Colonic mucosa (tissue), 4 donors: ENCODE results near the gene ASB16. TPM values are rescaled to one million over a fixed set of nuclear protein-coding genes. Genes with fewer than 3 reads are reported as not detected.

Source experiments
- DNase-seq: peaks from one replicate; pipeline ENCODE4 v3.0.0-alpha.2; 2020
- H3K27ac ChIP-seq: fragments of 200-600 bp; one replicate; pipeline ENCODE4 v1.8.0; 2021
- H3K27me3 ChIP-seq: fragments of 200-600 bp; one replicate; pipeline ENCODE4 v1.8.0; 2021
- H3K36me3 ChIP-seq: fragments of 200-600 bp; one replicate; pipeline ENCODE4 v1.8.0; 2021
- H3K4me1 ChIP-seq: fragments of 200-600 bp; one replicate; pipeline ENCODE4 v1.8.0; 2021; ENCODE audit warnings: mild to moderate bottlenecking
- H3K4me3 ChIP-seq: fragments of 200-600 bp; one replicate; pipeline ENCODE4 v1.8.0; 2021
- H3K9ac ChIP-seq, 2 donors: one replicate each; pipeline ENCODE4 v1.7.0; 2013; ENCODE audit warnings: control low read depth in 2 of 2, low read depth in 2 of 2, low read length in 2 of 2
- H3K9me3 ChIP-seq: fragments of 200-600 bp; one replicate; pipeline ENCODE4 v1.8.0; 2021
- intact Hi-C: fragments of 100-400 bp; cut with DNase I; formaldehyde crosslinking; loops from one replicate; pipeline ENCODE4 v1.14.1; 2022
- total RNA-seq, 2 donors: library from RNA; stranded (reverse); fragmentation: NEBNext Ultra II Directional in 1 of 2; extraction: Animal tissue kit (Norgen Biotek cat#: 25700) in 1 of 2; gene quantifications; one replicate each; pipeline ENCODE4 v1.2.1, GENCODE V29; 2021
- TF ChIP-seq, protein P1 (sequence below): fragments of 200-600 bp; IDR thresholded peaks from one replicate; pipeline ENCODE4 v1.8.0; 2022; ENCODE audit warnings: antibody characterized with exemption, mild to moderate bottlenecking
- donor health status: healthy.
- donor health status: DM: no; HTN: no; CAD: no.
- donor health status: DM: no; HTN: no; CAD: no.

Gene ASB16, protein sequence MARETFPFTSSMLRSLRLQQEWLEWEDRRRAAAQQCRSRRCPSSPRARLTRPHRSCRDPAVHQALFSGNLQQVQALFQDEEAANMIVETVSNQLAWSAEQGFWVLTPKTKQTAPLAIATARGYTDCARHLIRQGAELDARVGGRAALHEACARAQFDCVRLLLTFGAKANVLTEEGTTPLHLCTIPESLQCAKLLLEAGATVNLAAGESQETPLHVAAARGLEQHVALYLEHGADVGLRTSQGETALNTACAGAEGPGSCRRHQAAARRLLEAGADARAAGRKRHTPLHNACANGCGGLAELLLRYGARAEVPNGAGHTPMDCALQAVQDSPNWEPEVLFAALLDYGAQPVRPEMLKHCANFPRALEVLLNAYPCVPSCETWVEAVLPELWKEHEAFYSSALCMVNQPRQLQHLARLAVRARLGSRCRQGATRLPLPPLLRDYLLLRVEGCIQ
- under 1 TPM in 1 of 2 donors, not detected in 1; 0.32 TPM for total RNA-seq

GRCh38 chr17:44170499-44171201, at the start of gene ASB16:
ASB16 (plus strand) TSS chr17:44170704; CDS start chr17:44170790, 86 bp downstream.
- intact Hi-C loops, result no loop called here
- H3K36me3 ChIP-seq, result no peaks in the 10 kb centered on the region
- no peaks in the 10 kb centered on the region for H3K4me1 ChIP-seq
- no peak within 1 kb of the TSS for H3K27ac ChIP-seq
- no peaks in the 10 kb centered on the region for H3K9me3 ChIP-seq
- no peak within 1 kb of the TSS for H3K9ac ChIP-seq
- TF ChIP-seq, protein P1, sequence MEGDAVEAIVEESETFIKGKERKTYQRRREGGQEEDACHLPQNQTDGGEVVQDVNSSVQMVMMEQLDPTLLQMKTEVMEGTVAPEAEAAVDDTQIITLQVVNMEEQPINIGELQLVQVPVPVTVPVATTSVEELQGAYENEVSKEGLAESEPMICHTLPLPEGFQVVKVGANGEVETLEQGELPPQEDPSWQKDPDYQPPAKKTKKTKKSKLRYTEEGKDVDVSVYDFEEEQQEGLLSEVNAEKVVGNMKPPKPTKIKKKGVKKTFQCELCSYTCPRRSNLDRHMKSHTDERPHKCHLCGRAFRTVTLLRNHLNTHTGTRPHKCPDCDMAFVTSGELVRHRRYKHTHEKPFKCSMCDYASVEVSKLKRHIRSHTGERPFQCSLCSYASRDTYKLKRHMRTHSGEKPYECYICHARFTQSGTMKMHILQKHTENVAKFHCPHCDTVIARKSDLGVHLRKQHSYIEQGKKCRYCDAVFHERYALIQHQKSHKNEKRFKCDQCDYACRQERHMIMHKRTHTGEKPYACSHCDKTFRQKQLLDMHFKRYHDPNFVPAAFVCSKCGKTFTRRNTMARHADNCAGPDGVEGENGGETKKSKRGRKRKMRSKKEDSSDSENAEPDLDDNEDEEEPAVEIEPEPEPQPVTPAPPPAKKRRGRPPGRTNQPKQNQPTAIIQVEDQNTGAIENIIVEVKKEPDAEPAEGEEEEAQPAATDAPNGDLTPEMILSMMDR, result no peak
- no peak within 1 kb of the TSS for H3K4me3 ChIP-seq
- no peak for DNase-seq
- no peaks in the 10 kb centered on the region for H3K27me3 ChIP-seq

- no peaks in the 10 kb centered on the region for H3K36me3 ChIP-seq
- no peak overlapping the region for H3K4me3 ChIP-seq
- DNase-seq, result no peak
- intact Hi-C loops, result no loop called here
- TF ChIP-seq, protein P1, result no peak
- H3K4me1 ChIP-seq, result no peaks in the 10 kb centered on the region
- no peaks in the 10 kb centered on the region for H3K27me3 ChIP-seq
- no peak overlapping the region for H3K9ac ChIP-seq
- no peaks in the 10 kb centered on the region for H3K9me3 ChIP-seq
- no peak overlapping the region for H3K27ac ChIP-seq
Measured at GRCh38 chr17:44120851-44121605, 49.5 kb upstream of the ASB16 start.

DNA sequence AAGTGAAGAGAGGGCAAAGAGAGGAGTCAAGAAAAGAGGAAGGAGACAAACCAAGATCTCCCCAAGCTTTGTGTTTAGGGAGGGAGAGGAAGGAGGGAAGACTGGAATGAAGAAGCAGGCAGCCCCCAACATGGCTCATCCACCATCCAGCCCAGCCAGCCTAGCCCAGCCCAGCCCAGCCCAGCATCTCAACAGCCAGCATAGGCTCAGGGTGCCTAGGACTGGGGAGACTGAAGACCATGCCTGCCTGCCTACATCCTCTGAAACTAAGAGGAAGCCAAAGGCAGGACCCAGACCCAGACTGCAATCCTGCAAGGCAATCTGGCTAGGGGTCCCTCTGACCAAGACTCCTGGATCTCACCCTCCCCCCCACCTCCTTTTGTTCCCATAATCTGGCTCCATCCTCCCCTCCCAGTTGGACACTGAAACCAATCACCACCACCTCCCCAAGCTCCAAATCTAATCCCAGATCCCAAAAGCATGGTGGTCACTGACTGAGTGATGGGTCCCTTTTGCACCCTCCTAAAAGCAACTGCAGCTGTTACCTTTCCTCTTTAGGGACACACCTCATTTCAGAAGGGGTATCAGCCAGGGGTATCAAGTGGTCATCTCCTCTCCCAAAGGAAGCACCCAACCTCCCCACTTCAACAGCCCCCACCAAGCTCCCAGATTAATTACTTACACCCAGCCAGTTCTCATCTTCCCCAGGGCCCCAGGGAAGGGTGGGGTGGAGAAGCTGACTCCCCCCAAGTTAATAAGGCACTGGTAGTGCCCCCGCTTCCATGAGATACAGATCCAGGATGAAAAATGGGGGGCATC, 48.3 kb upstream of the ASB16 start:
- H3K9me3 ChIP-seq, result no peaks in the 10 kb centered on the region
- no peak for DNase-seq
- H3K27me3 ChIP-seq, result no peaks in the 10 kb centered on the region
- H3K36me3 ChIP-seq, result no peaks in the 10 kb centered on the region
- peak overlapping the region; percentile 84 for H3K4me3 ChIP-seq
- TF ChIP-seq, protein P1, result no peak
- peak overlapping the region; percentile 81 to 90 for H3K9ac ChIP-seq
- H3K4me1 ChIP-seq, result no peaks in the 10 kb centered on the region
- intact Hi-C loops, result no loop called here
- H3K27ac ChIP-seq, result no peak overlapping the region

DNA sequence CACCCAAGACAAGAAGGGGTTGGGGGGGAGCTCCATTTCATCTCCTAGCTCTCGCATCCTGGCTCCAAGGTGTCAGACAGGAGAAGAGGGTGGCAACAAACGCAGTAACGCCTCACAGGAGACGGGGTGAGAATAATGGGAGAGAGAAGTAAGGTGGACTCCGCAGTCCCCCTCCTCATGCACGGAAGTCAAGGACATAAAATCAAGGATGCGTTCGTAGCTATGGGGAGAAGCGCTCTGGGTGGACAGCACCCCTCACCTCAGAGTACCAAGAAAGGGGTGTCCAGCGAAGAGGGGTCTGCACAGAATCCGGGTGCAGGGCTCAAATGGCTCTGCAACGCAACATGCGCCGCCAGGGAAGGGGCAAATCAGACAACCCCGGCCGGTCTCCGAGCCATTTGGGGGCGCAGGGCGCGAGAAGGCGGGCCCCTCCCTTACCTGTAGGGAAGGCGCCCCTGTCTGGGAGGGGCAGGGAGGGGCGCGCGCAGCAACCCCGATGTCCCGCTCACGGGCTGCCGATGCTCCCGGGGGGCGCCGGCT, 47.6 kb upstream of the ASB16 start:
- Histone ChIP-seq H3K9ac (peak overlapping the region; percentile 81 to 90), H3K4me3 (peak overlapping the region; percentile 84), H3K9me3 (no peaks in the 10 kb centered on the region), H3K27me3 (no peaks in the 10 kb centered on the region), H3K27ac (peak overlapping the region; percentile 78), H3K36me3 (no peaks in the 10 kb centered on the region), H3K4me1 (no peaks in the 10 kb centered on the region)
- intact Hi-C loops, result no loop called here
- no peak for DNase-seq
- TF ChIP-seq, protein P1, result no peak
